Measurements from ENCODE around the gene MTX2. TPM values are rescaled to one million over a fixed set of nuclear protein-coding genes. Genes with fewer than 3 reads are reported as not detected.
A peak's percentile ranks its signal among the peaks of the same experiment; 100 is the strongest.
"Not testable (repeated sequence)": the region's sequence is repeated elsewhere in the genome, so short reads cannot be mapped to it uniquely, and the experiment has no call there.

MTX2 gene
- total RNA-seq, 1 donor from 2014 or later: 22.3 TPM

DNA sequence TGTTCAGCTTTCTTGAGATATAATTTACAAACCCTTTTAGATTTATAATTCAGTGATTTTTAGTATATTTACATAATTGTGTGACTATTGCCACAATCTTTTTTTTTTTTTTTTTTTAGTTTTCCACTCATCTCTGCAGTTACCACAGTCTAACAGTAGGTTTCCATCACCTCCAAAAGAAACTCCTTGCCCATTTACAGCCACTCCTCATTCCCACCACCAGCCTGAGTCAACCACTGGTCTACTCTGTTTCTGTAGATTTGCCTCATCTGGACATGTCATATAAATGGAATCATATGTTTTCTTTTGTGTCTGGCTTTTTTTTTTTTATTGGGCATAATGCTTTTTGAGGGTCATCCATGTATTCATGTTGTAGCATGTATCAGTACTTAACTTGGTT lies 16.1 kb downstream of the MTX2 start:
- DNase-seq (ENCODE audit: low spot score): no peak

DNA sequence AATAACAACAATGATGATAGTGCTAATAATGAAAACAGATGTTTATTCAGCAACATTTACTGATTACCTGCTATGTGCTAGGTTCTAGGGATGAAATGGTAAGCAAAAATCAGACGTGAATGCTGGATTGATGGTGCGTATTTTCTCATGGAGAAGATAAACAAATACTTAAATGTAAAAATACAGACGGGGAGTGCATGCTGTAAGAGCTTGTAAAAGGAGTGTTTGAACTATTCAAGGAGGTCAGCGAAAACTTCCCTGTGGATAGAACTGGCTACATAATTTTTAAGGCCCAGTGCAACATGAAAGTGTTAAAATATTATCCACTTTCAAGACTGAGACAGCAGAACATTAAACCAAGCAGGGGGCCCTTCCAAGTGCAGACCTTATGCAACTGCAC lies 22.1 kb downstream of the MTX2 start:
- no peak for DNase-seq (ENCODE audit: low spot score)

DNA sequence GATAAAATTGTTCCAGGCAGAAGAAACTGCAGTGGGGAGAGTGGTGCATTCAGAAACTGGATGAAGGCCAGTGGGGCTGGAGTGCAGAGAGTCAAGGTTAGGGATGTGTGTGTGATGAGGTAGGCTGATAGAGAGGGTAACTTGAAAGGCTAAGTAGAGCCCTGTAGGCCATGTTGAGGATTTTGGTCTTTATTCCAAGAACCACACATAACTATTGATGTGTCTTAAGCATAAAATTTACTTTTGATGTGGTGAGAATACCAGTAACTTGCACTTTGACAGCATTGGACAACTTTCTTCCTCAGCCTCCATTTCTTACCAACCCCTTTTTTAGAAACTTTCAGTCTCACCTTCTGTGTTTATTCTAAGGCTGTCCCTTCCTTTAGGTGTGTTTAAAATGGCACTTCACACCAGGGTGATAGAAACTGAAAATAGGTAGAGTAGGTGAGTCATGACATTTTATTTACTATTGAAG lies 22.6 kb downstream of the MTX2 start:
- no peak for DNase-seq (ENCODE audit: low spot score)

DNA sequence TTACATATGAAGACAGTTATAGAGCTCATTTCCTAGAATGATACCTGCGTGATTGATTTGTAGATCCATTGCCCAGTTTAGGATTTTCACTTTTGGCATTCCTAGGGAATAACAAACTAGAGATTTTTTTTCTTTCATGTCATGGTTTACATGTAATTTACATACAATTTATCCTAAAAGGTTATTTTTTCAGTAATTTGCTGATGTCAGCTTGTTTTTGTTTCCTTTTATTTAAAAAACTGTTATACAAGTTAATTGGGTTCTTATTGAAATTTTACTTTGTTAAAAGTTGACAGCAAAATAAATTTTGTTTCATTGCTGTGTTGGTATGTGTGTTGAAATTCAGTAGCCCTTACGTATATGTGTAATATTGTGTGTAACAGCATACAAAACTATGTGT lies 23.4 kb downstream of the MTX2 start:
- DNase-seq (ENCODE audit: low spot score): no peak

DNA sequence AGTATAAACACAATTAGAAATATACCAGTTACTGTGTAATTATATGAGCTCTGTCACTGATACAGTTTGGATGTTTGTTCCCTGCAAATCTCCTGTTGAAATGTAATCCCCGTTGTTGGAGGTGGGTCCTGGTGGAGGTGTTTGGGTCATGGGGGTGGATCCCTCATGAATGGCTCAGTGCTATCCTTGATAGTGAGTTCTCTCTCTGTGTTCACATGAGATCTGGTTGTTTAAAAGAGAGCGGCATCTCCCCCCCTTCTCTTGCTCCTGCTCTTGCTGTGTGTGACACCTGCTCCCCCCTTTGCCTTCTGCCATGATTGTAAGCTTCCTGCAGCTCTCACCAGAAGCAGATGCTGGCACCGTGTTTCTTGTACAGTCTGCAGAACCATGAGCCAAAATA lies 24.1 kb downstream of the MTX2 start:
- no peak for DNase-seq (ENCODE audit: low spot score)

DNA sequence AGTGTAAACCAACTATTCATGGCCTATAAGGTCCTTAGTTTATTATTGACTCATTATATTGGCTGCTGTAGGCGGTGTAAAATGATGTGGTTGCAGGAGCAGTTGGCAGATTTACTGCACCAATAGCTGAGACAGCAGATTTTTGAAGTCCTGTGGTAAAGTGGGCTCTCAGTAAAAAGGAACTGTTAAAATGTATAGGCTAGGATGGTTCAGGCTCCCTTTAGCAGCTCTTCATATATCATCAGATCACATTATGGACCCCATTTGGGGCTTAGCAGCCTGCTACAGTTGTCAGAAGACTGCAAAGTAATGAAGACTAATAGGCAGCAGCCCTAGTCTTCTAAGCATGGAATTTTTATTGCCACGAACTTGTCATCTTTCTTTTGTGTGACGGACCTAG lies 27.8 kb downstream of the MTX2 start:
- no peak for DNase-seq (ENCODE audit: low spot score)

DNA sequence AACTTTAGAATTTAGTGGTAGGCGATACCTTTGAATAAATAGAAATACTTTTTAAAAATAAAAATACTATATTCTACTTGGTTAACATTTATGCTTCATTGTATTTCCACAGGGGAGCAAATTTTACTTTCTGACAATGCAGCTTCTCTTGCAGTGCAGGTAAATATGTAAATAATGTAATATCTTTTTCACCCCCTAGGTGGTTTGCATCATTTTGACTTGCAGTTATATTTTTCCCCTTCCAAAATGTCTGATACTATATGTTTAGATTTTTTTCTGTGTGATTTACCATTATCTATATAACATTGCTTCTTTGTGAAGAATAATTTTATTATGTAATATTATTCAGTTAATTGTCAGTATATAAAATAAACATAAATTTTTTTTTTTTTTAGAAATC lies 28.5 kb downstream of the MTX2 start:
- DNase-seq (ENCODE audit: low spot score): no peak

DNA sequence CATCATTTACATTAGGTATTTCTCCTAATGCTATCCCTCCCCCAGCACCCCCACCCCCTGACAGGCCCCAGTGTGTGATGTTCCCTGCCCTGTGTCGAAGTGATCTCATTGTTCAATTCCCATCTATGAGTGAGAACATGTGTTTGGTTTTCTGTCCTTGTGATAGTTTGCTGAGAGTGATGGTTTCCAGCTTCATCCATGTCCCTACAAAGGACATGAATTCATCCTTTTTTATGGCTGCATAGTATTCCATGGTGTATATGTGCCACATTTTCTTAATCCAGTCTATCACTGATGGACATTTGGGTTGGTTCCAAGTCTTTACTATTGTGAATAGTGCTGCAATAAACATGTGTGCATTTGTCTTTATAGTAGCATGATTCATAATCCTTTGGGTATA lies 36.8 kb downstream of the MTX2 start:
- not testable (repeated sequence) for DNase-seq (ENCODE audit: low spot score)

DNA sequence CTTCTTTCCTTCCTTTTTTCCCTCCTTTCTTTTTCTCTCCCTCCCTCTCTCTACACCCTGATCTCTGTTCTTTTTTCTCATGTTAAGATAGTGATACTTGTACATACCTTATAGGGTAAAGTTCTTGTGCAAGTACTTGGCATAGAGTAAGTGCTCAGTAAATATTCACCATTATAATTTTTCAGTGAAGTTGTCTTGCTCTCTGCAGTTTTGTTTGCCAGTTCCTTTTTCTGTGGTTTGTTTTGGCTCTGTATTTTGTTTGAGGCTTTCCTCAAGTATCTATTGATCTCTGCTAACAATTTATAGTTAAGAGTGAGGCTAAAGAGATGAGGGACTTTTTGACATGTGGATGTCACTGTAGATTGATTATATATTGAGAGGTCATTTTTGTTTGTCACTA lies 48.0 kb downstream of the MTX2 start:
- DNase-seq (ENCODE audit: low spot score): no peak

DNA sequence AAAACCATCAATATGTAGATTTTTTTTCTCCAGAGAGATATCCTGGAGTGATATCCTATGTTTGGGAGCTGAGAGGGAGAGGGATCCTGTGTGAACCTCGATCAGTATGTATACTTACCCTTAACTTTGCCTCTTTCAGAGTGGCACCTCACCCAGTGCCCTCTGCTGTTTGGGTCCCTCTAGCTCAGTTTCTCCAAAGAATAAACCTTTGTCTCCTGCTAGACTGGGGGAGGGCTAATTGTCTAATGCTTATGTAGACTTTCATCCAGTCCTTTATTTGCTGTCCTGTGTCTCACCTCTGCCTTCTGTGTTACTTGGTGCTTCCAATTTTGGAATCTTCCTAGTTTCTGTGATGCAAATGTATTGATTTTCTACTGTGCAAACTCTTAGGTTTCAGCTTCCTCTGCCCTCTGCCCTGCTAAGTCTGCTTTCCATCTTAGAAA lies 48.4 kb downstream of the MTX2 start:
- peak; percentile 10 for DNase-seq (ENCODE audit: low spot score)

DNA sequence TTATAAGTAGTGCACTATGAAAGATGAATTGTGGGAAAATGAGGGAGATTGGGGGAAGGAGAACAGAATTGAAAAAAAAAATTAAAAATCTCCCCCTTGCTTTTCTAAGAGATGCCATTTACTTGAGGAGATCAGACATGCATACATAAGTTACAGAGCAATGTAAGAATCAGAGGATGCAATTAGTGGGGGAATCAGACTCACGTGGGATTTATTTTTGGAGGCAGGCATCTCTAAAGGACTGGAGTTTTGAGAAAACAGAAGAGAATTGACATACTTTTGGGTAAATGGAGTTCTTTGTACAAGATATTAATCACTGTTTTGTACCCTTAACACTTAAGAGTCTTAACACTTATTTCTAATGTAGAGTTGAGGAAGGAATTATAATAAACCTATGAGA lies 52.7 kb downstream of the MTX2 start:
- DNase-seq (ENCODE audit: low spot score): no peak

DNA sequence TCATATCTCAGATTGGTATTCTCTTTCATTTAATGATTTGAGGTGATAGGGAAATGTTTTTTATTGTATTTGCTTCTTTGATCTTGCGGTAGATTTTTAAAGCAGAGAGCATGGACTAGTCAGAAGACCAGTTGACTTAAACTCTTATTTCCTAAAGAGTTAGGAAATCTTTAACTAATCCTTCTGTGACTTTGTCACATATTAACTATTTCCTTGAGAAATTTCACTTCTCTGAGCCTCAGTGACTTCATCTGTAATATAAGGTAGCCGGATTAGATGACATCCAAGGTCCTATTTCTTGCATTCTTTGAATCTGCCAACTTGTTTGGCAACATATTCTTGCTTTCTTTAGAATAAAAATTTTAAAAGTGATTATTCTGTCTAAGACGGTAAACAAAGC lies 55.6 kb downstream of the MTX2 start:
- DNase-seq (ENCODE audit: low spot score): no peak

DNA sequence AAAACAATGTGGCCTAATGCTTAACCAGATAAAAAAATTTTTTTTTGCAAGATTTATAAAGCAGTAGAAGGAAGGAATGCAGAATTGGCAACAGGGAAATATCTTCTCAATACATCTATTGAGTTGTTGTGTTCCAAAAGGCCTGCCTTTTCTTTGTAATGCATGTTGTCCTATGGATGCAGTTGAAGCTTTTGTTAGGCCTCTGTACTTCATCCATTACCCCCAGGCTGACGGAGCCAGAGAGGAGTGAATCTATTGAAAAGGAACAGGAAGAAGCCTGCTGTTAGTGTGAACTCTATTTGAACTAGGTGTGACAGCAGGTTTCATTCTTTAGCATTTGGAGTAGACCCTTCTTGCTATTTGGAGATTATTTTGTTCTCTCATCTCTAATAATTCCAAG lies 56.5 kb downstream of the MTX2 start:
- no peak for DNase-seq (ENCODE audit: low spot score)

DNA sequence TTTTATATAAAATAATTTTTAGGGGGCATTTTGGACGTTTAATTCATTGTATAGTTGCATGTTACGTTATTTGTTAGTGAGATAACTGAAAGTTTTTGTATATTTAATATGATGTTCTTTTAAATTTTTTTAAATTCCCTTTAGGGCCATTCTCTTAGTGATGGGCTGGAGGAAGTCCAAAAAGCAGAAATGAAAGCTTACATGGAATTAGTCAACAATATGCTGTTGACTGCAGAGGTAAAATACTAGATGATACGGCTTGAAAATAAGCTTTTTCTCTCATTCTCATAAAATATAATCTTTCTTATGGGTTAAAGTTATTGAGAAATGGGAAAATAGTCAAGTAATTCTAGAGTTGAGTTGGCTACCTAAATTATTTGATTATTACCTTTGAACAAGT lies 58.9 kb downstream of the MTX2 start:
- DNase-seq (ENCODE audit: low spot score): no peak

DNA sequence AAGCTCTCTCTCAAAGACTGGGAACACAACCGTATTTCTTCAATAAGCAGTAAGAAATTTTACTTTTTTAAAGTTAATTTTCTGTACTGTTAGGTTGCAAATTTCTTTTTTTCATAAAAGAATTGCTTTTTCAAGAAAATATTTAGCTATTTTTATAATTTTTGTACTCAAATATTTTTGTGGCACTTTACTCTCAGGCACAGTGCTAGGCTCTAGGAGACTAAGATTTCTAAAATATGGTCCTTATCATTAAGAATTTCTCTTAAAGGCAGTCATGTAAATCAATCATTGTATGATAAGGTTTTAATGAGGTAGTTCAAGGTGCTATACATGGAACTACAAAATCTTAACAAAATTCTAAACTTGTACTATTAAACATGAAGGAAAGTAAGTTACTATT lies 61.4 kb downstream of the MTX2 start:
- DNase-seq (ENCODE audit: low spot score): no peak

DNA sequence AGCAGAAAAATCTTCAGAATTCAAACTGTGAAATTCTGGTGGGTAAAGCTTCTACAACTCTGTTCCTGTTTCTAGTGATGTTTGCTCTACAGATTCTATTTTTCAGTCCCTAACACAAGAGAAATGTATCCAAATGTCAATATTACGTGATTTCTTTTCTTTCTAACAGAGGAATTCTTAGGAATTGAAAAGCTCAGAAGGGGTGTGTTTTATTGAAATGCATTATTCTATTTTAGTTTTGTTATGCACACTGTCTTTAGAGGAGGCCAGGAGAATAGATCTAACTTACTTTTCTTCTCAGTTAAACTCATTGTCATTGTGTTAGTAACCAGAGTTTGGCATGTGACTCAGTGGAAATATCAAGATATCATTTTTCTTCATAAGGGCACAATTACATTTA lies 62.4 kb downstream of the MTX2 start:
- no peak for DNase-seq (ENCODE audit: low spot score)

DNA sequence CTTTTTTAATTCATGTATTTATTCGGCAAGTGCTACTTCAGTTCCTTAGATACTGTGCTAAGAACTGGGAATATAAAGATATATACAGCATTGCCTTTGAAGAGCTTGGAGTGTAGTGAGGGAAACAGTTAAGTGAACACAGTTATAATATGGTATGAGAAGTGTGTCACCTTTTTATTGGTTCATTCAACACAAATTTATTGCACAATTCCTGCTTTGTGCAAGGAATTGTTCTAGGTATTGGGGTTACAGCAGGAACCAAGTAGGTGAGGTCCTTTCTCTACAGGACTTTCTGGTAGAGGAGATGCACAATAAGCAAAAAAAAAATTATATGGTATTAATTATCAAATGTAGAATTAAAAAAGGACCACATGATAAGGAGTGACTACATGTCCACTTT lies 65.5 kb downstream of the MTX2 start:
- no peak for DNase-seq (ENCODE audit: low spot score)

DNA sequence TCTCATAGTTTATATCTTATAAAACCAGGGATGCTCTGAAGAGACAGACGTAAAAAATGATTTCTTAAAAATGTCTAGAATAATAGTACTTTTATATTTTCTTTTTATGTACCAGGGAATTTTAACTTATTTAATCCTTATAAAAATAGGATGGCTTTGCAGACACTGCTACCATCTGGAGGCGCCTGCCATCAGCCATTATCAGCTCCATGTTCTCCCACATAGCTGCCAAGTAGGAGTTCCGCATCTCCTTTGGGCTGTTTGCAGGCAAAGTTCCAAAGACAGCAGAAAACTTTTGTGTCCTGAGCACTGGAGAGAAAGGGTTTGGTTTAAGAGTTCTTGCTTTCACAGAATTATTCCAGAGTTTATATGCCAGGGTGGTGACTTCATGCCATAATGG lies 69.2 kb downstream of the MTX2 start:
- no peak for DNase-seq (ENCODE audit: low spot score)

DNA sequence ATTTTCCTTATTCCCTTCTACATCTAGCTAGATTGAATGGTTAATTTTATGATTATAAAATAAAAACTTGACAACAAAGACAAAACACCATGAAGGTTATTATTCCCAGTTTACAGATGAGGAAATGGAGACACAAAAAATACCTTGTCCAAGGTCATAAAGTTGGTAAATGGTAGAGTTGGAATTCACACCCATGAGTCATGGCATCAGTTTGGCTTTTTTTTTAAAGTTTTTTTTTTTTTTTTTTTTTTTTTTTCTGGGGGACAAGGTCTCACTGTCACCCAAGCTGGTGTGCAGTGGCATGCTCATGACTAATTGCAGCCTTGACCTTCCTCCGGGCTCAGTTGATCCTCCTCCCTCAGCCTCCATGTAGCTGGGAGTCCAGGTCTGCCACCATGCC lies 70.0 kb downstream of the MTX2 start:
- DNase-seq (ENCODE audit: low spot score): no peak

DNA sequence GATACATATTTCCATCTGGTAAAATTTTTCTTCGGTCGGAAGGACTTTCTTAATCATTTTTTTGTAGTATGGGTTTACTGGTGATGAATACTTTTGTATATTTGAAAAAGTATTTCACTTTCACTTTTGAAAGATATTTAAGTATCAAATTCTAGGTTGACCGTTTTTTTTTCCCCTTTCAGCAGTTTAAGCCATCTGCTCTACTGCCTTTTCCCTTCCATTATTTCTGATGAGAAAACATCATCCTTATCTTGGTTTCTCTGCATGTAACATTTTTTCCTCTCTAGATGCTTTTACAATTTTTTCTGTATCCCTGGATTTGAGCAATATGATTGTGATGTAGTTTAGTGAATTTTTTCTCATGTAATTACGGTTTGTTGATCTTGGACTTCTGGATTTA lies 87.0 kb downstream of the MTX2 start:
- DNase-seq (ENCODE audit: low spot score): no peak

DNA sequence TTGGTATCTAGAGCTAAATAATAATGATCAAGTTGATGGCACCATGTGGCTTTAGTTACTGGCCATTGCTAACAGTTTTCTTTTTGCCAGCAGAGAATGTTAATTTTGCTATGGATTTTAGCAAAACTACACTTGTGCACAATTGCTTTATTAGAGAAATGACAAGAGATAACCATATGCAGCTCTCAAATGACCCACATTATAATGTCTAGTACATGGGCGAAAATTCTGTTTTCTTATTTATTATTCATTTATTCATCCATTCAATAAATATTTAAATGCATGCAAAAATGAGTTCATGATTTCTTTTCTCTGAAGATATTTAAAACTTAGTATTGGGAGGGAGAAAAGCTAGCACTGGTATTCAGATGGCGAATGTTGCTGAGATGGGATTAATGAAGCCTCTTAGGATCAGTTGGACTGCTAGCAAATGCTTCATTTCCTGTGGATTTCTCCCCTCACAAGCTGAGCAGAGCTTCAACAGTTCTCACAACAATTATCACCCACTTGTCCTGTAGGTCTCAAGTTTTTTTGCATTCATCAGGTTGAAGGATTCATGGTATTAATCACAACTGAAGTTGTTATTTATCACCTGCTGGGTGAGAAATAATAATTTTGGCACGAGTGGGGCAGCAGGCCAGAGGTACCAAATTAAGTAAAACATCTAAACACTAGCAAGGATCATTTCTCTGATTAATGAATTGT lies 95.2 kb downstream of the MTX2 start:
- DNase-seq (ENCODE audit: low spot score): no peak

DNA sequence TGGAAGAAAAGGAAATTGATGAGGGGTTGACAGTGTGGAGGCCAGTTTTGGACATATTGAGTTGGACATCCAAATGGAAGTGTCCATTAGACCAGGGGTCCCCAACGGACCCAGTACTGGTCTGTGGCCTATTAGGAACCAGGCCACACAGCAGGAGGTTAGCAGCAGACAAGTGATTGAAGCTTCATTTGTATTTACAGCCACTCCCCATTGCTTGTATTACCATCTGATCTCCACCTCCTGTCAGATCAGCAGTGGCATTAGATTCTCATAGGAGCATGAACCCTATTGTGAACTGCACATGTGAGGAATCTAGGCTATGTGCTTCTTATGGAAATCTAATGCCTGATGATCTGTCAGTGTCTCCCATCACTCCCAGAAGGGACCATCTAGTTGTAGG lies 99.1 kb downstream of the MTX2 start:
- DNase-seq (ENCODE audit: low spot score): no peak

DNA sequence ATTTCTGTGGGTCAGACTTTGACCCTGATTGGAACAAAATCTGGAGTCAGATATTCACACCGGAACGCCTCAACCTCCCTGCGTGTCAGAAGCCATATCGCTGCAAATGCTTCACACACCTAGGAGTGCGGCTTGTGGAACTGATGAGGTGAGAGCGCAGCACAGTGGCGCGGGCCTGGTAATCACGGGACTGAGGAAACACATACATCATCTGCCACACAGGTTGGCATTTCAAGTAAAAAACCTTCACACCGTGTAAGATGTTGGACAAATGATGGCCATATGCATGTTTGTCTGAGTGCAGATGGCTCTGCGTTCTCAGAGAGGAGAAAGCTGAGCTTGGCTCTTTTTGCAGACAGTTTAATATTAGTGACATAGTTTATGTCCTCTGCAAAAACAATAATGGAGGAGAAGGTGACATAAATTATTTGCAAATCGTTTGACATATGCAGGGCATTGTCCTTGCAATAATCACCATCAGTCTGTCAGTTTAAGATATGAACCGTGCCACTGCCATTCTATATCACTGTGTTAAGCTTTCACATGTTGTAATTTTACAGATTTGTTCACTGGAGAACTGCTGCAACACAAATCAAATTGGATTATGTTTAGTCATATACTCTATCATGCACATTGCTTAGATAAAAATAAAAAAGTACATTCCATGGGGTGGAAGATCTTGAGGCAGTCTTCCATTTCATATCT lies 101.4 kb downstream of the MTX2 start:
- DNase-seq (ENCODE audit: low spot score): no peak

DNA sequence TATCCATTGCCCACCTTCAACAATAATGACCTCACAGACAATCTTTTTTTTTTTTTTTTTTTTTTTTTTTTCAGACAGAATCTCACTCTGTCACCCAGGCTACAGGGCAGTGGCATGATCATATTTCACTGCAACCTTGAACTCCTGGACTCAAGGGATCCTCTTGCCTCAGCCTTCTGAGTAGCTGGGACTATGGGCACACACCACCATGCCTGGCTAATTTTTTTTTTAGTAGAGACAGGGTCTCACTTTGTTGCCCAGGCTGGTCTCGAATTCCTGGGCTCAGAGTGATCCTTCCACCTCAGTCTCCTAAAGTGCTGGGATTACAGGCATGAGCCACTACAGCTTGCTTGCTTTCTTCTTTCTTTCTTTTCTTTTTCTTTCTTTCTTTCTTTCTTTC lies 103.9 kb downstream of the MTX2 start:
- not testable (repeated sequence) for DNase-seq (ENCODE audit: low spot score)
